ENCODE results near the gene ZSCAN22.

Gene ZSCAN22

DNA sequence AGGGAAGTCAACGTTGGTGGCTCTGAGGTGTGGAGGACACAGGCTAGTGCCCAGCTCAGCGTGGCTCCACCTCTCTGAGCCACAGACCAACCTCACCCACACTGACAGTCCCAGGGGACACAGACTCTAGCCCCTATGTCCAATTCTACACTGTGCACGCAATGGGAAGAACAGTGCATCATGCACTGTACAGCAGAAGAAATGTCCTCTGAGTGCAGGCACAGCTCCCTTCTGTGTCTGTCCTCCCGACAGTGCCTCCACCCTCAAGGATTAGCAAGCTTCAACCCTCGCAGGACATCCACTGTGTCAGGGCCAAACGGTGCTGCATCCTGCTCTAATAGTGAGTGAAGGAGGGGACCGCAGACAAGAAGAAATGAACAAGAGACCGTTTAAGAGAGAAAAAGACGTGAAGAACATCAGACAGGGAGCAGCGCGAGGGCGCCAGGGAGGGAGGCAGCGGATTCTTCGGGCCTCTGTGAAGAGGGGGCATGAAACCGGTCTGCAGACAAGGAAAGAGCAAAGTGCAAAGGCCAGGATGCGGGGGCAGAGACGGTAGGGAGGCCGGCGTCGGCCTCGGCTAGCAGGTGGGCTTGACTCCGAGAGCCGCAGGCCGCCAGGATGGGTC, 53.4 kb downstream of the ZSCAN22 start:
- H3K27ac Mint-ChIP-seq = peak overlapping the region; percentile 88 to 97
- H3K4me1 Mint-ChIP-seq (ENCODE audit: low read depth in 2 of 2) = peaks cover 15% of the 10 kb centered on the region in 2 donors
- no peak for ATAC-seq (replicated peaks)
- no peaks in the 10 kb centered on the region for H3K27me3 Mint-ChIP-seq
- peak overlapping the region; percentile 83 to 93 for H3K4me3 Mint-ChIP-seq
- no peaks in the 10 kb centered on the region for H3K9me3 Mint-ChIP-seq
- H3K36me3 Mint-ChIP-seq (ENCODE audit: insufficient read depth) = peaks cover 25% of the 10 kb centered on the region
- DNase-seq = no peak

DNA sequence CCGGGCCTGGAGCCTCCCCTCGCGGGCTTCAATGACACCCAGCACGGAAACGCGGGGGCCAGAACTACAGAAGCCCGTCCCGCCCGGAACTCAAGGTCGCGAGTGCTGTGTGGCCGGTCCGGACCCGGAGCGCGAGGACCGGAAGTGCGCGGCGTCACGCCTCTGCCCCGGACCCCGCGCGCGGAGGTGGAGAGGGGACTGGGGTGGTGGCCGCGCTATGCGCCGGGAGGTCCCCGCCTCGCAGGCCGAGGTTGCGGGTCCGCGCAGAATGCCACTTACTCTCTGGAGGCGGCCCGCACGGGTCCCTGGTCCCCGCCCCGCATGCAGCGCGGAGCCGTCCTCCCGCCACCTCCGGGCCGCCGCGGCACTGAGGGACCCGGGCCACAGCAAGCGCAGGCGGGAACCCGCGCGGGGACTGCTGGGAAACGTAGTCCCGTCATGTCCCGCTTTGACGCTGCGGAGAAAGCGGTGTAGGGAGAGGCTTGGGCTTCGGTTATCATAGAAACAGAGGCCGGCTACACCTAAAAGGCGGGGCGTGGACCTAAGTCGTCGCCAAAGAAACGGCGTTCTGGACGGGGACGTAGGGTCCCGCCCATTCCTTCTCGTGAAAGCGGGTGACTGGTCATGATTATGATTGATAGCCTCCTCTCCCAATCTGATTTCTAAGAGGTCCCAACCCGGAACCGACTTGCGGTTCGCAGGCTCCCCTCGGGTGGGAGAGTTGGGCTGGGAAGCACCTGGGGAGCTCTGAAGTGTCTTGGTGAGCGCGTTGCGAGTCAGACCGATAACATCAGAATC, 54.1 kb downstream of the ZSCAN22 start, which contains the start of gene ZNF837:
Gene ZNF837, minus strand, starts transcription at position 369 of the 798 bp plus-strand sequence. CDS start 11,698 bp downstream, outside the sequence.
- peak; percentile 96 to 97 (median 97) for DNase-seq
- peak; percentile 82 for ATAC-seq (replicated peaks)
- Mint-ChIP-seq H3K27ac (peak within 1 kb of the TSS; percentile 88 to 97), H3K4me3 (peak within 1 kb of the TSS; percentile 83 to 93), H3K36me3 (ENCODE audit: insufficient read depth) (peaks cover 32% of the 10 kb centered on the region), H3K4me1 (ENCODE audit: low read depth in 2 of 2) (peaks cover 20 to 21% of the 10 kb centered on the region in 2 donors), H3K9me3 (no peaks in the 10 kb centered on the region), H3K27me3 (no peaks in the 10 kb centered on the region)

DNA sequence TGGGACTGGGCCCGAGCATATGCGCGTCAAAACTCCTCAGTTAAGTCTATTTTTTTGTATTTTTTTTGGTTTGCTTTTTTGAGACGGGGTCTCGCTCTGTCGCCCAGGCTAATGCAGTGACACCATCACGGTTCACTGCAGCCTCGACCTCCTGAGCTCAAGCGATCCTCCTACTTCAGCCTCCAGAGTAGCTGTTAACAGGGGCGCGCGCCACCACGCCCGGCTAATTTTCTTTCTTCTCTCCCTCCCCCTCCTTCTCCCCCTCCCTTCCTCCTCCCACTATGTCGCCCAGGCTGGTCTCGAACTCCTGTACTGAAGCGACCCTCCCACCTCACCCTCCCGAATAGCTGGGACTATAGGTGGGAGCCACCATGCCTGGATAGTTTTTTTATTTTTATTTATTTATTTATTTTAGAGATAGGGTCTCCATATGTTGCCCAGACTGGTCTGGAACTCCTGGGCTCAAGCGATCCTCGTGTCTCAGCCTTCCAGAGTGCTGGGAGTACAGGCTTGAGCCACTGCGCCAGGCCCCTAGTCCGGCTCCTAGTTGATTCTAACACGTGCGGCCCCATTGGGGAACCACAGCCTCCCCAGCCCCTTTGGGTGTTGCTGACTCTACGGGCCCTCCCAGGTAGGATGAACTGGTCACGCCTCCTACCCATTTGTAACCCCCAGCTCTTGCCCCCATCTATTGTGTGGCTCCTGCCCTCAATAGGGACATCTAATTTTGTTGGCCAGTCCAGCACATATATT, 54.8 kb downstream of the ZSCAN22 start:
- ATAC-seq (replicated peaks) = no peak
- Mint-ChIP-seq H3K36me3 (ENCODE audit: insufficient read depth) (peaks cover 40% of the 10 kb centered on the region), H3K4me3 (peak overlapping the region; percentile 83 to 93), H3K27ac (peak overlapping the region; percentile 88 to 97), H3K9me3 (no peaks in the 10 kb centered on the region), H3K27me3 (no peaks in the 10 kb centered on the region), H3K4me1 (ENCODE audit: low read depth in 2 of 2) (peaks cover 25 to 26% of the 10 kb centered on the region in 2 donors)
- no peak for DNase-seq

DNA sequence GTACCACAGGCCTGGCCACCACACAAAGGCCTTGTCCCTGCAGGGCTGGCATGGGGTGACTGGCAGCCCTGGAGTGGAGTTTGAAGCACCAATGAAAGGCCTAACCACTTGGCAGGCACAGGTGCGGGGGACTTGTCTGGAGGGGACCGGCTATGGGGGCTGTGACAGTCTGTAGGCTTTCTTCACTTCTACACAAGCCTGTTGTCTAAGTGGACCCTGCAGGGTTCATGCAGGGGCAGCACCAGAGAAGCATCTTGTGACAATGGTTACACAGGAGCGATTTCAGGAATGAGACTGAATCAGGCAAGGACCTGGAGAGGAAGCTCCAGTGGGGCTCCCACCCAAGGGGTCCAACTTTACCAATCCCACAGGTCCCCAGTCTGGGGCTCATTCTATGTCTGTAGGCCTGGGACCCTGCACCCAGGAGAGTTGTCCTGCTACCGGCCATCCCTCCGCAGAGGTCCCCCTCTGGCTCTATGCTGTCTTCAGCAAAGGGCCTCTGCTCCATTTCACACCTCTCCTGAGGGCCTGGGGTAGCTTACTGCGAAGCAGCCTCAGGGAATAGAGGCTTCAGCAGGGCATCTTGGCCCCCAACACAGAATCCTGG, 56.3 kb downstream of the ZSCAN22 start:
- Mint-ChIP-seq H3K4me3 (peak overlapping the region; percentile 83 to 93), H3K9me3 (no peaks in the 10 kb centered on the region), H3K4me1 (ENCODE audit: low read depth in 2 of 2) (peaks cover 33 to 36% of the 10 kb centered on the region in 2 donors), H3K36me3 (ENCODE audit: insufficient read depth) (peaks cover 55% of the 10 kb centered on the region), H3K27me3 (no peaks in the 10 kb centered on the region), H3K27ac (peak overlapping the region; percentile 62 to 88)
- ATAC-seq (replicated peaks) (no peak), DNase-seq (no peak)

DNA sequence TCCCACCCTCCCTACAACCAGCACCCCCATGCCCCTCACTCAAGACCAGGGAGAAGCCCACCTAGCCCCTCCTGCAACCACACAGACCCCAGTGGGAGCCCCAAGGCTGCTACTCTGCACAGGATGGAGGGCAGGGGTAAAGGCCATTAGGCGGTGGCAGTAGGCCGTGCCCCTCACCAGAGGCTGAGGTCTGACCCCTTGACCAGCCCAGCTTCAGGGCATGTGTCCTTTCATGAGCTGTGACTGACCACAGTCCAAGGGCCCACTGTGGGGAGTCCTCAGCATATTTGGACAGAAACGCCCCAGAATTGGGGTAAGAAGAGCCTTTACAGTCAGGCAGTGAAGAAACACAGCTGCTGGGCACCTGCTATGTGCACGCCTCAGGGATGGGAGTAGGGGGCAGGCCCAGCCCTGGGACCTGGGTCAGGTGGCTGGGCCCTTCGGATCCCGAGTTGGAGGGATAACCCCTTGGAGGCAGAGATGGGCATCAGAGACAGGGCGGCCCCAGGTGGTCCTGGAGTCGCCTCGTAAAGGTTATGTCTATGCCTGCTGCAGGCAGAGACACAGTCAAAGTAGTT, 58.6 kb downstream of the ZSCAN22 start:
- ATAC-seq (replicated peaks) = no peak
- peak overlapping the region; percentile 92 to 93 for H3K4me3 Mint-ChIP-seq
- H3K27ac Mint-ChIP-seq = peak overlapping the region; percentile 97 to 98
- H3K27me3 Mint-ChIP-seq = no peaks in the 10 kb centered on the region
- H3K4me1 Mint-ChIP-seq (ENCODE audit: low read depth in 2 of 2) = peaks cover 24 to 33% of the 10 kb centered on the region in 2 donors
- DNase-seq = no peak
- no peaks in the 10 kb centered on the region for H3K9me3 Mint-ChIP-seq
- H3K36me3 Mint-ChIP-seq (ENCODE audit: insufficient read depth) = peaks cover 75% of the 10 kb centered on the region

DNA sequence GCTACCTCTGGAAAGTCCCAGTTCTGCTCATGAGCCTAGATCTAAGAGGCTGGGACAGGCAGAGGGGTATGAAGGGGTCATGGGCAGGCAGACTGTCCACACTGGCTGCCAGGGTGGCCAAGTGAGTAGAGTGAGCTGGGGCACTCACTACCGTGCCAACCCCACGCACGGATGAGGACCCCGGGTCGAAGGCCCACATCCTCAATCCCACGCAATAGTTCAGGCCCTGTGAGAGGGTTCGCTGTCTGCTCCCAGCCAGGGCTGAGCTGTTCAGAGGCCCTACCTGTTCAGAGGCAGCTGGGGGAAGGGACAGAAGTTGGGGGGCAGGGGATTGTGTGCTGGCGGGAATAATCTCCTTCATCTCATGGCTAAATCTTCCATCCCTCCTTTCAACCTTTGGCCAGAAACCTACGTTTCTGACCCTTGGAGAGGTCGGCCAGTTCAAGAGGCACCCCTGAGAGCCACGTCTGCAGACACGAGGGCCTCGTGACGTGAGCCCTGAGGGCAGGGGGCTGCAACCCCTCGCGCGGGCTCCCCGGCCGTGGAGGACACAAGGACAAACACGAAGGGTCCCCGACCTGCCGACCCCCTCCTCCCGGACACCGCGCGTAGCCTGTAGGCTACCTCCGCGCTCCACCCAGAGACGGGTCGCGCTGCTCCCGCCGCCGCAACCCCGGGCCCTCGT, 59.2 kb downstream of the ZSCAN22 start:
- Mint-ChIP-seq H3K27ac (peak overlapping the region; percentile 97 to 98), H3K27me3 (no peaks in the 10 kb centered on the region), H3K4me3 (peak overlapping the region; percentile 92 to 93), H3K4me1 (ENCODE audit: low read depth in 2 of 2) (peaks cover 26 to 33% of the 10 kb centered on the region in 2 donors), H3K9me3 (no peaks in the 10 kb centered on the region), H3K36me3 (ENCODE audit: insufficient read depth) (peaks cover 75% of the 10 kb centered on the region)
- ATAC-seq (replicated peaks) (no peak), DNase-seq (no peak)

DNA sequence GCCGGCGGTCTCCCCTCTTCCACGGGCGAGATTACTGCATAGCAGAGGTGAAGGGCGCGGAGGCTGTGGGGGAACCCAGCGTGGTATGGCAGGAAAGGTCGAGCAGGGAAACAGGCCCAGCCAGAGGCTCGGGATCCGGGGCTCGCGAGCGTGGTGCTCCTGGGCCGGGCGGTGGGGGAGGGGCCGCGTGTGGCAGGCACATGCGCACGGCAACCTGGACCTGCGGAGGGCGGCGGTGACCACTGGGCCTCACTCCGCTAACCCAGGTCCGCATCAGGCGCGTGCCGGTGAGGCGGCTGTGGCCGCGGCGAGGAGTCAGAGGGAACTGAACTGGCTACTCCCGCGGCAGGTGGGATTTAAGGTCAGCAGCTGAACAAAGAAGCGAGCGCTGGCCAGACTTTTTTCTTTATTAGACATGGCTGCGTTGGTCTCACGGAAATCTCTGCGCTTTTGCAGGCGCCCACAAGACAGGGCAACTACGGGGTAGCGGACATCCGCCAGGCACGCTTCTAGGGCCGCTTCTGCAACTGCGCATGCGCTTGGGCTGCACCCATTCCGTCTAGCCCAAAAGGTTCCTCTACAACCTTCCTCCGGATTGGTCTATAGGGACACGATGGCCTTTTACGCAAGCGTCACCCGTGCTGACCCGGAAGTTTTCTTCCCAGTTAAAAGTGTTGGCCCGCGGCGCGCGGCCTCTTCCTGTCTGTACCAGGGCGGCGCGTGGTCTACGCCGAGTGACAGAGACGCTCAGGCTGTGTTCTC, 60.0 kb downstream of the ZSCAN22 start, which contains the start of gene RPS5:
Gene RPS5, plus strand, starts transcription at position 694 of the 762 bp plus-strand sequence. CDS start 869 bp downstream, outside the sequence.
- Mint-ChIP-seq H3K27ac (peak within 1 kb of the TSS; percentile 97 to 98), H3K27me3 (no peaks in the 10 kb centered on the region), H3K36me3 (ENCODE audit: insufficient read depth) (peaks cover 78% of the 10 kb centered on the region), H3K4me3 (peak within 1 kb of the TSS; percentile 92 to 93), H3K9me3 (no peaks in the 10 kb centered on the region), H3K4me1 (ENCODE audit: low read depth in 2 of 2) (peaks cover 26 to 33% of the 10 kb centered on the region in 2 donors)
- ATAC-seq (replicated peaks) (peak; percentile 90), DNase-seq (peak; percentile 91 to 92 (median 91))

DNA sequence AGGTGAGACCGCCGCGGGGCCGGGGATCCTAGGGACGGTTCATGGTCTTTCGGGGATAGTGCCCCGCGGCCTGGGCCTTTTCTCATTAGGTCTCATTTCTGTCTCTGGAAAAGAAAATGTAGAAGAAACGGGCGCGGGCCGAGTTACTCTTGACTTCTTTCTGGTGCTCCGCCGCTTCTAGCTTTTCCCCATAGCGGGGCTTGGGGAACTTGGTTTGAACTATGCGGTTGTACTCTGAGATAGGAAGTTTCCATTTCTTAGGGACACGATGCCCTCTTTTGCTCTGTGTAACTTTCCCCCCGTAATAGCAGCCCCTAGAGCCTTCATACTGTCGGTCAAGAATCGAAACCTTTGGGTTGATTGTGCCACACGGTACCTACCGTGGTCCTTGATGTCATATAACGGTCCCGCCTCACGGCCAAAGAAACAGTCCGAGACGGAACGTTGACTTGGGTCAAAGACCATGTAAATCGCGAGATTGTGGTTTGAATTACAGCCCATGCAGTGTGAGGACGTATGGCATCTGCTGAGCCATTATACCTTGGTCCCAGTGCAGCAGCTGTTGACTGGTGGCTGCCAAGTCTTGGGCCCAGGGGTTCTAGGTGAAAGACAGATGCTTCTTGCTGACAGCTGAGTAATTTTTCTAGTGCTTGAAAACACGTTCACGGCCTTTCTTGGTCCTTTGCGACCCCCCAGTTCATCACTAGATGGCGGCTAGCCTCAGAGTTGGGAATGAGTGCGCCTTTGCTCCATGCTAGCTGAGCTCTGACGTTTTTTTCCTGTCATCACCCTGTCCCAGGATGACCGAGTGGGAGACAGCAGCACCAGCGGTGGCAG, 60.8 kb downstream of the ZSCAN22 start:
- Mint-ChIP-seq H3K4me1 (ENCODE audit: low read depth in 2 of 2) (peaks cover 22 to 28% of the 10 kb centered on the region in 2 donors), H3K27ac (peak overlapping the region; percentile 97 to 98), H3K36me3 (ENCODE audit: insufficient read depth) (peaks cover 80% of the 10 kb centered on the region), H3K4me3 (peak overlapping the region; percentile 92 to 93), H3K9me3 (no peaks in the 10 kb centered on the region), H3K27me3 (no peaks in the 10 kb centered on the region)
- DNase-seq (no peak), ATAC-seq (replicated peaks) (no peak)

DNA sequence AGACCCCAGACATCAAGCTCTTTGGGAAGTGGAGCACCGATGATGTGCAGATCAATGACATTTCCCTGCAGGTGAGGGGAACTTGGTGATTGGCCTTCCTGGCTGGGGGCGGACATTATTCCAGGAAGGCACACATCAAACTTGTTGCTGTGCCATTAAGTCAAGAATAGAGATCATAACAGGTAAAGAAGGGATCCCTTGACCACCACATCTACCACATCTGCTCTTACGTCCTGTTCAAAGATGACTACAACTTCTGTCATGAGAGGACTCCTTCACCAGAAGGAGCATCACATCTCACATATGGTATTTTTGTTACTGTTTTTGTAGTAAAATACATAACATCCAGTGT, 61.4 kb downstream of the ZSCAN22 start:
- DNase-seq (no peak), ATAC-seq (replicated peaks) (no peak)
- Mint-ChIP-seq H3K27ac (peak overlapping the region; percentile 97 to 98), H3K27me3 (no peaks in the 10 kb centered on the region), H3K4me1 (ENCODE audit: low read depth in 2 of 2) (peaks cover 26 to 32% of the 10 kb centered on the region in 2 donors), H3K4me3 (peak overlapping the region; percentile 92 to 93), H3K9me3 (no peaks in the 10 kb centered on the region), H3K36me3 (ENCODE audit: insufficient read depth) (peaks cover 81% of the 10 kb centered on the region)
